Midbrain (tissue), 1 donor: ENCODE measurements around the gene SUSD2.
"Not testable (repeated sequence)": the region's sequence is repeated elsewhere in the genome, so short reads cannot be mapped to it uniquely, and the experiment has no call there.

Source experiments
- DNase-seq: peaks from one replicate; lab custom pipeline; 2025; lab: John Stamatoyannopoulos, UW

The SUSD2 gene

GRCh38 chr22:24214467-24215285, 33.4 kb downstream of the SUSD2 start:
- DNase-seq, result no peak

- DNase-seq, result no peak
Measured at GRCh38 chr22:24216541-24217209, 35.4 kb downstream of the SUSD2 start.

- no peak for DNase-seq
Measured at GRCh38 chr22:24217384-24217783, 36.1 kb downstream of the SUSD2 start.

GRCh38 chr22:24219750-24220149, 38.5 kb downstream of the SUSD2 start:
- no peak for DNase-seq

- DNase-seq, result no peak
Measured at GRCh38 chr22:24224468-24224867, 43.2 kb downstream of the SUSD2 start.

- no peak for DNase-seq
Measured at GRCh38 chr22:24225044-24225601, 43.8 kb downstream of the SUSD2 start.

GRCh38 chr22:24225951-24226350, 44.7 kb downstream of the SUSD2 start:
- no peak for DNase-seq

GRCh38 chr22:24230911-24231656, 49.8 kb downstream of the SUSD2 start:
- no peak for DNase-seq

GRCh38 chr22:24231706-24232105, 50.4 kb downstream of the SUSD2 start:
- no peak for DNase-seq

- DNase-seq, result no peak
Measured at GRCh38 chr22:24232124-24232523, 50.8 kb downstream of the SUSD2 start.

GRCh38 chr22:24232725-24233124, 51.4 kb downstream of the SUSD2 start:
- DNase-seq, result no peak

- no peak for DNase-seq
Measured at GRCh38 chr22:24233235-24233634, 51.9 kb downstream of the SUSD2 start.

GRCh38 chr22:24233816-24234215, 52.5 kb downstream of the SUSD2 start:
- DNase-seq, result no peak

GRCh38 chr22:24235315-24235714, 54.0 kb downstream of the SUSD2 start:
- DNase-seq, result no peak

- DNase-seq, result no peak
Measured at GRCh38 chr22:24236656-24237055, 55.4 kb downstream of the SUSD2 start.

GRCh38 chr22:24238101-24238694, 56.9 kb downstream of the SUSD2 start:
- not testable (repeated sequence) for DNase-seq
